BJ (cell line): ENCODE data around the gene NNT. TPM values are rescaled to one million over a fixed set of nuclear protein-coding genes. Genes with fewer than 3 reads are reported as not detected.

Source experiments
- CTCF ChIA-PET: fragments of 350-600 bp; formaldehyde crosslinking; extraction: SDS; loops from one replicate; lab custom pipeline; 2021; ENCODE audit warnings: antibody characterized with exemption, inconsistent platforms; lab: Yijun Ruan, JAX
- POLR2A ChIA-PET: fragments of 300-600 bp; sonication (Branson Sonifier 250); formaldehyde crosslinking; extraction: SDS; loops from one replicate; lab custom pipeline; 2021; ENCODE audit warnings: antibody characterized with exemption; lab: Charles Lee
- DNase-seq: peaks from one replicate; pipeline ENCODE4 v3.0.0-alpha.2; 2011; ENCODE audit warnings: low read depth
- H3K27me3 ChIP-seq: 2 replicates; pipeline ENCODE4 v1.6.0; 2011; ENCODE audit warnings: low read length; ENCODE audit not compliant: control insufficient read depth, insufficient read depth
- H3K36me3 ChIP-seq: 2 replicates; pipeline ENCODE4 v1.5.1; 2011; ENCODE audit warnings: low read length; ENCODE audit not compliant: control insufficient read depth, insufficient read depth
- H3K4me3 ChIP-seq: 2 replicates; pipeline ENCODE4 v1.5.1; 2011; ENCODE audit warnings: low read depth, mild to moderate bottlenecking, control low read depth, low read length
- polyA plus RNA-seq: library from polyadenylated mRNA; depleted of rRNA; stranded (reverse); fragments of >200 nt; gene quantifications from 2 replicates; pipeline ENCODE4 v1.2.3, GENCODE V29; 2011
- TF ChIP-seq, protein P1 (sequence below): IDR thresholded peaks from 2 replicates; pipeline ENCODE4 v1.5.1; 2011; ENCODE audit warnings: low read depth, mild to moderate bottlenecking, control low read depth, inconsistent platforms, low read length, moderate library complexity; ENCODE audit not compliant: insufficient read depth

Gene NNT
- polyA plus RNA-seq, 1 experiment, result 44.8 TPM

DNA sequence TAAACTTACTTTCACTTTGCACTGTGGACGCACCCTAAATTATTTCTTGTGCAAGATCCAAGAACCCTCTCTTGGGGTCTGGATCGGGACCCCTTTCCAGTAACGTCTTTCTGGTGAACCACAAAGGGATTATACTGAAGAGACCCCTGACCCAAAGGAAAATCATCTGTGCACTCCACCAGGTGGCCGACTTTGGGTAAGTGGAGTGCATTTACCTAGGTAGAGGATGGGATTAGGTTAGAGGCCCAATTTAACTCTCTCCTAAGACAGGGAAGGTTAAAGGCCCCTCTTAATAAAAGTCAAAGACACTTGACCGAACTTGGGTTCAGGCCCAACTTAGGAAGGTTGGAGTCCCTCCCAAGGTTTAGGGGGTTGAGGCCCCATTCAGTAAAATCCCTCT, 37.9 kb upstream of the NNT start:
- Histone ChIP-seq H3K36me3 (no peaks in the 10 kb centered on the region), H3K27me3 (no peaks in the 10 kb centered on the region), H3K4me3 (no peak overlapping the region)
- no peak for DNase-seq
- CTCF ChIA-PET, result interaction anchor here (0.6 to 1.2 kb wide), 2 partner anchors 9 to 45 kb away, joined by 3 read pairs; no protein-coding TSS in a partner anchor
- TF ChIP-seq, protein P1, sequence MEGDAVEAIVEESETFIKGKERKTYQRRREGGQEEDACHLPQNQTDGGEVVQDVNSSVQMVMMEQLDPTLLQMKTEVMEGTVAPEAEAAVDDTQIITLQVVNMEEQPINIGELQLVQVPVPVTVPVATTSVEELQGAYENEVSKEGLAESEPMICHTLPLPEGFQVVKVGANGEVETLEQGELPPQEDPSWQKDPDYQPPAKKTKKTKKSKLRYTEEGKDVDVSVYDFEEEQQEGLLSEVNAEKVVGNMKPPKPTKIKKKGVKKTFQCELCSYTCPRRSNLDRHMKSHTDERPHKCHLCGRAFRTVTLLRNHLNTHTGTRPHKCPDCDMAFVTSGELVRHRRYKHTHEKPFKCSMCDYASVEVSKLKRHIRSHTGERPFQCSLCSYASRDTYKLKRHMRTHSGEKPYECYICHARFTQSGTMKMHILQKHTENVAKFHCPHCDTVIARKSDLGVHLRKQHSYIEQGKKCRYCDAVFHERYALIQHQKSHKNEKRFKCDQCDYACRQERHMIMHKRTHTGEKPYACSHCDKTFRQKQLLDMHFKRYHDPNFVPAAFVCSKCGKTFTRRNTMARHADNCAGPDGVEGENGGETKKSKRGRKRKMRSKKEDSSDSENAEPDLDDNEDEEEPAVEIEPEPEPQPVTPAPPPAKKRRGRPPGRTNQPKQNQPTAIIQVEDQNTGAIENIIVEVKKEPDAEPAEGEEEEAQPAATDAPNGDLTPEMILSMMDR, result no peak
- POLR2A ChIA-PET, result no interaction called here

DNA sequence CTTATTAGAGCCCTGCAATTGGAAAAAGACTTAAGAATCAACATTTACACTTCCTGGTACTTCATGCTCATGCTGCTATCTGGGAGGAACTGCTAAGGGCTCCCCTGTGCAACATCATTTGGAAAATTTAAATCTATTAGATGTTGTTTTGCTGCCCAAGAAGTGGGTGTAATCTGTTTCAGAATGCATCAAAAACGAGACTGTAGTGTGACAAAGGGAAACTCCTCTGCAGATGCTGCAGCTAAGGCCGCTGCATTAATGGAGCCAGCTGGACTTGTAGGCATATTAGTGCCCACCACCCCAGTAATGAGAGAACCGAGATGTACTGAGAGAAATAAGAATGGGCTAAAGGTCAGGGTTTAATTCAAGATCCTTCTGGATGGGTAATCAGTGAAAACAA, 35.0 kb upstream of the NNT start:
- no peaks in the 10 kb centered on the region for H3K36me3 ChIP-seq
- POLR2A ChIA-PET, result no interaction called here
- H3K27me3 ChIP-seq, result no peaks in the 10 kb centered on the region
- no peak overlapping the region for H3K4me3 ChIP-seq
- TF ChIP-seq, protein P1, result no peak
- CTCF ChIA-PET, result no interaction called here
- DNase-seq, result no peak

DNA sequence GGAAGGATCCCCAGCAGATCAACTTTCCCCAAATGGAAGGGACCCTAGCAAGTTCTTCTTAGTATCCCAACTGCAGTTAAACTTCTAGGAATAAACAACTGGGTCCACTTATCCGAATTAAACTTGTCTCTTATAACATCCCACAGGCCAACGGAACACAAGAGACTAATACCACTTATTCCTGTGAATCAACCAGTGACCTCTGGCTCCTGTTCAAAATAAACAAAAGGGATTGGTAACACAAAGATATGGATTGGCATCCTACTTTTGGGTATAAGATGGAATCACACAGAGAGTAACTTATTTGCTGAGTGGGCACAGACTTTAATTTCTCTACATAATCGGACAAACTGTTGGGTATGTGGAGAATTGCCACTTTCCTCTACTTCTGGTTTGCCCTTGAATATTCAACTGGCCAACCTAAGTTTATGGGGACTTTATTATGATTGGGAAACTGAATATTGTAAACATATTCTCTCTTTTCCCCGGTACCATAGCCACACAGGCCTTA, 33.7 kb upstream of the NNT start:
- DNase-seq, result no peak
- TF ChIP-seq, protein P1, result no peak
- ChIA-PET CTCF (no interaction called here), POLR2A (no interaction called here)
- H3K4me3 ChIP-seq, result no peak overlapping the region
- H3K36me3 ChIP-seq, result no peaks in the 10 kb centered on the region
- no peaks in the 10 kb centered on the region for H3K27me3 ChIP-seq

DNA sequence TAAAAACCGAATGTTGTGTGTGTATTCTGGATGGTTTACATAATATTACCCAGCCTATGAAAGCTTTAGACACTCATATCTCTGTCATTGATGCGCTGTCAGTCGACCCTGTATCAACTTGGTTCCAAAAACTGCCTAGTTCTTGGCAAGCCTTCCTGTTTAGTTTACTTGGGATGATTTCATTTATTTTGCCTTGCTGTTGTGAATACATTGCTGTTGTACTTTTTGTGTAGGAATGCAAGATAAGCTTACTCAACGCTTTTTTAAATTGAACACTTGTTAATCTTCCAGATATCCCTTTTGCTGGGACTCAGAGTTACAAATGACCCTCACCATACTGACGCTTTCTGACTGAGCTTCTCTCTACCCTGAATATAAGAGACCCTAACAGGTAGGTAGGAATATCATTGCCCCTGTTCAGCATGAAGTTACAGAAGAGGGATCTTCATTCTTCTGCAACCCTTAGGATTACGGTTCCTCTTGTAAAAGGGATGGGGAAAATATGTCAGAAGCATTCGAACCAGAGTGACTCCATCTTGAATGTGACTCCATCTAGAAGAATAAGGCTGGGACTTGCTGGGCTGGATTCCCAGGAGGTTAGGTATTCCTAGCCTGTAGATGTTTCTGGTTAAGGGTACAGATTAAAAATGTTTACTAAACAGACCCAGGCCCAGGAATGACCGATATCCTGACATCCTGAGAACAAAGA, 32.4 kb upstream of the NNT start:
- Histone ChIP-seq H3K27me3 (no peaks in the 10 kb centered on the region), H3K4me3 (no peak overlapping the region), H3K36me3 (no peaks in the 10 kb centered on the region)
- no peak for DNase-seq
- TF ChIP-seq, protein P1, result no peak
- CTCF ChIA-PET, result no interaction called here
- POLR2A ChIA-PET, result no interaction called here

DNA sequence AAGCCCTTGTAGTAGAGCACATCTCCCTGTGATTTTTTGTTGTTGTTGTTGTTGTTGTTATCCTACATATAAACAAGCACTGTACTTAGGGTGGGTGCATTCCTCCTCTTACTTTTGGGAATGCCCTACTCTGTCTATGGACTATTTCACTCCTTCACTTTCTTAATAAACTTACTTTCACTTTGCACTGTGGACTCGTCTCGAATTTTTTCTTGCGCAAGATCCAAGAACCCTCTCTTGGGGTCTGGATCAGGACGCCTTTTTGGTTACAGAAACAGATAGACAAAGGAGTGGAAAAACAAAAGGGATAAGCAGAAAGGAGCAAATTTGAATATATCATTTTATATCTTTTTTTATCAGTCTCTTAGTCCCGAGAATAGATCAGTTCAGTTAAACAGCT, 31.7 kb upstream of the NNT start:
- CTCF ChIA-PET, result no interaction called here

More for the DNA sequence above, 31.7 kb upstream of the NNT start:
- H3K27me3 ChIP-seq, result no peaks in the 10 kb centered on the region
- TF ChIP-seq, protein P1, result no peak
- no peak overlapping the region for H3K4me3 ChIP-seq
- DNase-seq, result no peak
- no peaks in the 10 kb centered on the region for H3K36me3 ChIP-seq
- POLR2A ChIA-PET, result no interaction called here
